Measurements from ENCODE around the gene ZNF362. TPM values are rescaled to one million over a fixed set of nuclear protein-coding genes. Genes with fewer than 3 reads are reported as not detected.
A peak's percentile ranks its signal among the peaks of the same experiment; 100 is the strongest.

ZNF362 gene
- total and polyA plus RNA-seq, 2 of the 13 experiments (the other 11 are each of a cell fraction or from before 2014, with no cell fraction given), result 8.3 to 14.2 TPM

- no peak for TF ChIP-seq PTBP1 (IDR thresholded peaks at IDR 0.05; ENCODE audit: low read depth, low read length, poor library complexity, severe bottlenecking)
- no peak for TF ChIP-seq EHMT2 (IDR thresholded peaks at IDR 0.05; ENCODE audit: borderline replicate concordance, low read depth, low read length)
Measured at GRCh38 chr1:33242652-33243051, 13.6 kb upstream of the ZNF362 start (continued).

- Histone ChIP-seq H3K79me2 (ENCODE audit: insufficient read depth, low read length) (no peaks in the 10 kb centered on the region), H4K20me1 (ENCODE audit: insufficient read depth, low read length) (no peaks in the 10 kb centered on the region), H3K4me1 (ENCODE audit: insufficient read depth, low read length) (peaks cover 58% of the 10 kb centered on the region), H2AFZ (ENCODE audit: low read length) (no peak overlapping the region), H3K4me2 (ENCODE audit: low read depth, low read length) (peak overlapping the region; percentile 41), H3K4me3 (replicated peaks in 1 of 3; ENCODE audit: insufficient read depth in 1 of 3, low read depth in 2 of 3, low read length in 3 of 3) (no peak overlapping the region), H3K36me3 (replicated peaks in 1 of 2; ENCODE audit: control insufficient read depth in 1 of 2, insufficient read depth in 2 of 2, low read length in 2 of 2) (no peaks in the 10 kb centered on the region), H3K27me3 (ENCODE audit: control insufficient read depth in 1 of 2, insufficient read depth in 2 of 2, low read length in 2 of 2) (no peaks in the 10 kb centered on the region), H3K27ac (ENCODE audit: extremely low read length, insufficient read depth, low read length) (no peak overlapping the region), H3K9me3 (ENCODE audit: low read length) (no peaks in the 10 kb centered on the region), H3K9ac (ENCODE audit: insufficient read depth, low read depth, low read length) (peak overlapping the region; percentile 20)
- peak; percentile 80 for DNase-seq (ENCODE audit: low spot score)
- 4% methylated on average over 5 of the region's 5 CpGs for WGBS (ENCODE audit: low lambda C conversion rate)
- peak; percentile 69 for ATAC-seq
- no TSS peak for BruUV-seq (replicated peaks)
- ChIA-PET CTCF (ENCODE audit: low intra/inter-chr PET ratio, low total read pairs) (no interaction called here), POLR2A (interaction anchor here (1.1 to 1.2 kb wide), 4 partner anchors 11 to 15 kb away, joined by 3 to 6 read pairs (median 3); no protein-coding TSS in a partner anchor)
- in situ Hi-C loops (cut with HindIII; ENCODE audit: extremely low pct_ligation_motif_present, low pct_unique_long_range_greater_than_20kb) (no loop called here), intact Hi-C loops (cut with micrococcal nuclease; ENCODE audit: unreplicated experiment) (no loop called here)
- peak; percentile 50 for FAIRE-seq
- TF ChIP-seq ZFAT (CRISPR knock-in tag; conservative IDR thresholded peaks at IDR 0.05), result no peak
- TF ChIP-seq ZNF768 (CRISPR knock-in tag; IDR thresholded peaks at IDR 0.05), result peak; percentile 91
- TF ChIP-seq ZFP41 (CRISPR knock-in tag; IDR thresholded peaks at IDR 0.05; ENCODE audit: borderline replicate concordance), result no peak
- TF ChIP-seq MAZ (IDR thresholded peaks at IDR 0.05; ENCODE audit: borderline replicate concordance, low read depth, low read length), result no peak
- TF ChIP-seq MAZ (CRISPR knock-in tag; IDR thresholded peaks at IDR 0.05; ENCODE audit: low read depth), result no peak
- TF ChIP-seq HDAC2 (CRISPR knock-in tag; IDR thresholded peaks at IDR 0.05), result 0 out of 2 replicates have a peak, but pooled peaks have one; percentile 15
- TF ChIP-seq TFE3 (CRISPR knock-in tag; IDR thresholded peaks at IDR 0.05), result peak; percentile 50; the same call in 1 of the 2 replicates
- TF ChIP-seq ZFP91 (CRISPR knock-in tag; IDR thresholded peaks at IDR 0.05; ENCODE audit: borderline replicate concordance), result no peak
- TF ChIP-seq PLRG1 (conservative IDR thresholded peaks at IDR 0.05), result no peak
- no peak for TF ChIP-seq ZNF619 (CRISPR knock-in tag; IDR thresholded peaks at IDR 0.05)
- TF ChIP-seq MEIS2 (CRISPR knock-in tag; IDR thresholded peaks at IDR 0.05), result no peak
- no peak for TF ChIP-seq HBP1 (CRISPR knock-in tag; IDR thresholded peaks at IDR 0.05; ENCODE audit: low read depth)
- TF ChIP-seq THRA (CRISPR knock-in tag; IDR thresholded peaks at IDR 0.05; ENCODE audit: borderline replicate concordance), result peak; percentile 13; the same call in 1 of the 2 replicates
- no peak for TF ChIP-seq ZNF260 (CRISPR knock-in tag; IDR thresholded peaks at IDR 0.05; ENCODE audit: borderline replicate concordance, low read depth)
- TF ChIP-seq ZNF782 (CRISPR knock-in tag; IDR thresholded peaks at IDR 0.05; ENCODE audit: borderline replicate concordance), result no peak
Measured at GRCh38 chr1:33244143-33244808, 12.0 kb upstream of the ZNF362 start.

All from HepG2 (cell line).